ENCODE measurements around the gene GATAD2A.

- TF ChIP-seq, protein P1, sequence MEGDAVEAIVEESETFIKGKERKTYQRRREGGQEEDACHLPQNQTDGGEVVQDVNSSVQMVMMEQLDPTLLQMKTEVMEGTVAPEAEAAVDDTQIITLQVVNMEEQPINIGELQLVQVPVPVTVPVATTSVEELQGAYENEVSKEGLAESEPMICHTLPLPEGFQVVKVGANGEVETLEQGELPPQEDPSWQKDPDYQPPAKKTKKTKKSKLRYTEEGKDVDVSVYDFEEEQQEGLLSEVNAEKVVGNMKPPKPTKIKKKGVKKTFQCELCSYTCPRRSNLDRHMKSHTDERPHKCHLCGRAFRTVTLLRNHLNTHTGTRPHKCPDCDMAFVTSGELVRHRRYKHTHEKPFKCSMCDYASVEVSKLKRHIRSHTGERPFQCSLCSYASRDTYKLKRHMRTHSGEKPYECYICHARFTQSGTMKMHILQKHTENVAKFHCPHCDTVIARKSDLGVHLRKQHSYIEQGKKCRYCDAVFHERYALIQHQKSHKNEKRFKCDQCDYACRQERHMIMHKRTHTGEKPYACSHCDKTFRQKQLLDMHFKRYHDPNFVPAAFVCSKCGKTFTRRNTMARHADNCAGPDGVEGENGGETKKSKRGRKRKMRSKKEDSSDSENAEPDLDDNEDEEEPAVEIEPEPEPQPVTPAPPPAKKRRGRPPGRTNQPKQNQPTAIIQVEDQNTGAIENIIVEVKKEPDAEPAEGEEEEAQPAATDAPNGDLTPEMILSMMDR (IDR thresholded peaks at IDR 0.05), result no peak
- TF ChIP-seq POLR2AphosphoS5 (IDR thresholded peaks at IDR 0.05) (peak; percentile 76 to 85 (median 79)), POLR2A (IDR thresholded peaks at IDR 0.05) (peak; percentile 75), EP300 (IDR thresholded peaks at IDR 0.05; ENCODE audit: low read depth) (no peak)
Observed at GRCh38 chr19:19372656-19373416, 32.6 kb upstream of the GATAD2A start.

Measured in transverse colon (tissue), 4 donors.